B cell (primary cell): ENCODE data around the gene FILIP1. TPM values are rescaled to one million over a fixed set of nuclear protein-coding genes. Genes with fewer than 3 reads are reported as not detected.

Experiments used
- ATAC-seq: fragments of 200-7000 bp; cut with Tn5 transposase; one replicate; pipeline ENCODE4 v1.10.0; 2021; ENCODE audit warnings: low read depth, mild to moderate bottlenecking, moderate number of reproducible peaks, moderate library complexity
- CTCF ChIA-PET: fragments of 350-600 bp; sonication (Branson Sonifier 250); formaldehyde crosslinking; loops from one replicate; lab custom pipeline; 2021; ENCODE audit warnings: antibody characterized with exemption, inconsistent platforms; lab: Charles Lee
- POLR2A ChIA-PET: fragments of 350-600 bp; sonication (Branson Sonifier 250); formaldehyde crosslinking; loops from one replicate; lab custom pipeline; 2021; ENCODE audit warnings: antibody characterized with exemption; lab: Charles Lee
- DNase-seq: peaks from one replicate; pipeline ENCODE4 v3.0.0; 2013
- H2AFZ ChIP-seq: 2 replicates; pipeline ENCODE4 v1.6.1; 2012; ENCODE audit warnings: mild to moderate bottlenecking, low read depth, low read length; ENCODE audit not compliant: insufficient read depth, poor library complexity, severe bottlenecking
- H3K27ac ChIP-seq, 2 donors: 1 replicate in 1 of 2; 2 replicates in 1 of 2; pipeline ENCODE4 v1.5.1; 2012 to 2013; ENCODE audit warnings: low read length in 2 of 2, mild to moderate bottlenecking in 2 of 2, moderate library complexity in 1 of 2
- H3K27me3 ChIP-seq, 4 experiments: fragments of 200-600 bp in 1 of 4; sonication (generic) in 1 of 4; replicated peaks in 1 of 4; 1 replicate in 2 of 4; 2 replicates in 2 of 4; pipeline versions ENCODE4 v1.6.1 to v1.7.0; 2013 to 2016; ENCODE audit warnings: low read length in 3 of 4, mild to moderate bottlenecking in 2 of 4, mixed read lengths in 1 of 4, moderate library complexity in 1 of 4; ENCODE audit not compliant: insufficient read depth in 4 of 4, control insufficient read depth in 3 of 4; ENCODE audit errors: control extremely low read depth in 1 of 4
- H3K36me3 ChIP-seq, 2 experiments: replicated peaks in 1 of 2; 1 replicate in 1 of 2; 2 replicates in 1 of 2; pipeline versions ENCODE4 v1.6.1 to v1.7.1; 2013; ENCODE audit warnings: low read length in 1 of 2; ENCODE audit not compliant: insufficient read depth in 2 of 2, control insufficient read depth in 1 of 2; ENCODE audit errors: control extremely low read depth in 1 of 2, extremely low read depth in 1 of 2
- H3K4me1 ChIP-seq, 2 donors: fragments of 200-600 bp in 1 of 2; sonication (generic) in 1 of 2; 1 replicate in 1 of 2; 2 replicates in 1 of 2; pipeline versions ENCODE4 v1.5.1 to v1.6.1; 2013 to 2017; ENCODE audit warnings: low read length in 2 of 2; ENCODE audit not compliant: control insufficient read depth in 2 of 2, insufficient read depth in 2 of 2
- H3K4me2 ChIP-seq: replicated peaks from 2 replicates; pipeline ENCODE3; 2012; ENCODE audit warnings: mild to moderate bottlenecking, low read depth, low read length; ENCODE audit not compliant: poor library complexity, severe bottlenecking
- H3K4me3 ChIP-seq, 5 experiments: fragments of 200-600 bp in 1 of 5; sonication (generic) in 1 of 5; 1 replicate in 3 of 5; 2 replicates in 2 of 5; pipeline versions ENCODE4 v1.5.1 to v1.7.0; 2011 to 2016; ENCODE audit warnings: low read length in 4 of 5, mild to moderate bottlenecking in 4 of 5, low read depth in 2 of 5, control low read depth in 1 of 5, moderate library complexity in 1 of 5; ENCODE audit not compliant: insufficient read depth in 1 of 5; ENCODE audit errors: control extremely low read depth in 1 of 5, extremely low read depth in 1 of 5
- H3K79me2 ChIP-seq: fragments of 200-600 bp; sonication (generic); one replicate; pipeline ENCODE4 v1.6.0; 2016; ENCODE audit warnings: low read length; ENCODE audit not compliant: control insufficient read depth, insufficient read depth
- H3K9ac ChIP-seq: fragments of 200-600 bp; sonication (generic); 2 replicates; pipeline ENCODE4 v1.6.1; 2017; ENCODE audit warnings: mild to moderate bottlenecking, low read length, moderate library complexity
- H3K9me3 ChIP-seq, 3 donors: one replicate each; pipeline versions ENCODE4 v1.6.1 to v1.7.1; 2013; ENCODE audit warnings: low read length in 2 of 3; ENCODE audit not compliant: control insufficient read depth in 2 of 3, insufficient read depth in 1 of 3; ENCODE audit errors: control extremely low read depth in 1 of 3
- H4K20me1 ChIP-seq: 2 replicates; pipeline ENCODE4 v1.6.0; 2012; ENCODE audit warnings: mild to moderate bottlenecking, low read length; ENCODE audit not compliant: insufficient read depth, control insufficient read depth, poor library complexity, severe bottlenecking
- H3K27ac Mint-ChIP-seq: one replicate; pipeline ENCODE4 v1.8.0; 2021; ENCODE audit warnings: mixed read lengths
- H3K27me3 Mint-ChIP-seq: one replicate; pipeline ENCODE4 v1.8.0; 2021; ENCODE audit warnings: mixed read lengths
- H3K4me1 Mint-ChIP-seq: one replicate; pipeline ENCODE4 v1.8.0; 2021; ENCODE audit warnings: mixed read lengths
- H3K4me3 Mint-ChIP-seq: one replicate; pipeline ENCODE4 v1.8.0; 2021; ENCODE audit warnings: mixed read lengths
- H3K9me3 Mint-ChIP-seq: one replicate; pipeline ENCODE4 v1.8.0; 2022; ENCODE audit warnings: mixed read lengths; ENCODE audit not compliant: insufficient read depth
- CTCF ChIP-seq: fragments of 200-600 bp; IDR thresholded peaks from one replicate; pipeline ENCODE4 v1.8.0; 2022; ENCODE audit warnings: antibody characterized with exemption, mild to moderate bottlenecking
- EZH2 ChIP-seq: IDR thresholded peaks from 2 replicates; pipeline ENCODE4 v1.6.1; 2012; ENCODE audit warnings: borderline replicate concordance, low read depth, mild to moderate bottlenecking, moderate library complexity, low read length; ENCODE audit not compliant: insufficient read depth, poor library complexity, severe bottlenecking
- WGBS: methylation state at CpG from one replicate; pipeline ENCODE4 v1.1.5; 2013; ENCODE audit warnings: missing lambda C conversion rate; ENCODE audit not compliant: insufficient coverage; 5-methylcytosine and 5-hydroxymethylcytosine counted together
- intact Hi-C: fragments of 100-400 bp; cut with micrococcal nuclease; formaldehyde crosslinking; loops from one replicate; pipeline ENCODE4 v1.10.0; 2022
- polyA plus RNA-seq: library from polyadenylated mRNA; depleted of rRNA; stranded (reverse); fragments of >200 nt; gene quantifications from 2 replicates; pipeline ENCODE4 v1.2.3, GENCODE V29; 2012
- total RNA-seq, 2 donors: library from RNA; stranded (reverse); fragments of 120-200 nt in 1 of 2; gene quantifications; 1 replicate in 1 of 2; 2 replicates in 1 of 2; pipeline versions ENCODE4 v1.2.3 to v1.2.4, GENCODE V29; 2013 to 2022

FILIP1 gene
- total and polyA plus RNA-seq, 2 donors (not counting 1 experiment from before 2014, with no cell fraction given), result not detected

GRCh38 chr6:75376347-75377024 lies 117.1 kb downstream of the FILIP1 start:
- WGBS, result 73% methylated on average over 1 of the region's 2 CpGs

More at GRCh38 chr6:75376347-75377024, 117.1 kb downstream of the FILIP1 start:
- Histone ChIP-seq H2AFZ (no peak overlapping the region), H3K79me2 (no peaks in the 10 kb centered on the region), H3K27me3 (no peaks in the 10 kb centered on the region), H3K4me1 (no peaks in the 10 kb centered on the region), H3K36me3 (no peaks in the 10 kb centered on the region), H3K4me3 (no peak overlapping the region), H3K4me2 (no peak overlapping the region), H4K20me1 (no peaks in the 10 kb centered on the region), H3K9me3 (no peaks in the 10 kb centered on the region), H3K9ac (no peak overlapping the region), H3K27ac (no peak overlapping the region)
- intact Hi-C loops, result no loop called here
- ChIA-PET CTCF (no interaction called here), POLR2A (no interaction called here)
- Mint-ChIP-seq H3K9me3 (peaks cover 2% of the 10 kb centered on the region), H3K4me1 (no peaks in the 10 kb centered on the region), H3K27me3 (peaks cover 9% of the 10 kb centered on the region), H3K4me3 (no peak overlapping the region), H3K27ac (no peak overlapping the region)
- TF ChIP-seq EZH2, result no peak
- no peak for TF ChIP-seq CTCF
- DNase-seq (no peak), ATAC-seq (no peak)
